ENCODE results near the gene SEMA4D. TPM values are rescaled to one million over a fixed set of nuclear protein-coding genes. Genes with fewer than 3 reads are reported as not detected.
A peak's percentile ranks its signal among the peaks of the same experiment; 100 is the strongest.

Gene SEMA4D
- total and polyA plus RNA-seq, 8 donors, result 20.0 to 71.9 (median 25.6) TPM

- H3K4me1 ChIP-seq, result peaks cover 0 to 64% of the 10 kb centered on the region in 2 donors
- H3K9me3 ChIP-seq, result peaks cover 0 to 5% of the 10 kb centered on the region in 2 donors
- TF ChIP-seq CTCF (IDR thresholded peaks at IDR 0.05), result no peak
- peaks cover 0 to 16% of the 10 kb centered on the region in 2 donors for H3K36me3 ChIP-seq
- ATAC-seq (no peak), DNase-seq (no peak)
- intact Hi-C loops (cut with DNase I), result no loop called here
- H3K27ac ChIP-seq, result no peak overlapping the region
- no peak overlapping the region for H3K4me3 ChIP-seq
- no peaks in the 10 kb centered on the region for H3K27me3 ChIP-seq
These were observed 93.8 kb downstream of the SEMA4D start for GRCh38 chr9:89404074-89404473.

GRCh38 chr9:89402695-89403427, 95.1 kb downstream of the SEMA4D start:
- H3K9me3 ChIP-seq, result peaks cover 0 to 5% of the 10 kb centered on the region in 2 donors
- H3K36me3 ChIP-seq, result peaks cover 0 to 27% of the 10 kb centered on the region in 2 donors
- H3K27me3 ChIP-seq, result no peaks in the 10 kb centered on the region
- intact Hi-C loops (cut with DNase I), result no loop called here
- H3K4me3 ChIP-seq, result no peak overlapping the region
- TF ChIP-seq CTCF (IDR thresholded peaks at IDR 0.05), result no peak
- ATAC-seq (no peak), DNase-seq (no peak)
- H3K27ac ChIP-seq, result no peak overlapping the region
- peaks cover 0 to 63% of the 10 kb centered on the region in 2 donors for H3K4me1 ChIP-seq

DNA sequence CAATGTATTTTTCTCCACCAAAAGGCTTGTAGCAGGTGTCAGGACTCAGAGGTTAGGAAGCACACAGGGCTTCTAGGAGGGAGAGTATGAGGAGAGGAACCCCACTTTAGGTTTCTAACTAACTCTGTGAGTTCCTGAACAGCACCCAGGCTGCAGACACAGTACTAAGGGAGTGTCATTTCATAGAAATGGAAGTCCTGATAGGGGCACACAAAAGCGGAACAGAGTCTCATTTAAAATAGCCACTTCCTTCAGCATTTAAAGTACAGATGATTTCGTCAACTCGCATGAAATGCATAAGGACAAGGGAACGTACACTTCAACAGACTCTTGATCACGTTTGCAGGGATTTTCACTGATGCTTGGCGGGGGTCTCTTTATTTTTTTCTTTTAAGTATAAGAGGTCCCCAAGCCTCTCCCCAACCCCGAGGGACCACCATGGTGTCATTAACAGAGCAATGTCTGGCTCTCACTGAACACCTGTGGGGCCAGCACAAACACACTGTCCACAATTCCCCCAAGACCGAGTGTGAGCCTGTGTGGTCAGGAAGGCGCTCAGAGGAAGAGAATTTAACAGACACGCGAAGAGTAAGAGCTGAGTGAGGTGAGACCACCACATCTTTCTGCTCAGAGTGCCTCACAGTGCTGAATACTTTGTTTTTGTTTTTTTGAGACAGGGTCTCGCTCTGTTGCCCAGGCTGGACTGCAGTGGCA, 97.4 kb downstream of the SEMA4D start:
- Histone ChIP-seq H3K9me3 (no peaks in the 10 kb centered on the region), H3K36me3 (peaks cover 0 to 50% of the 10 kb centered on the region in 2 donors), H3K4me3 (no peak overlapping the region), H3K27me3 (no peaks in the 10 kb centered on the region), H3K27ac (peak overlapping the region; percentile 35 to 92), H3K4me1 (peaks cover 0 to 44% of the 10 kb centered on the region in 2 donors)
- intact Hi-C loops (cut with DNase I), result no loop called here
- ATAC-seq, result peak; percentile 75
- DNase-seq, result no peak
- no peak for TF ChIP-seq CTCF (IDR thresholded peaks at IDR 0.05)

DNA sequence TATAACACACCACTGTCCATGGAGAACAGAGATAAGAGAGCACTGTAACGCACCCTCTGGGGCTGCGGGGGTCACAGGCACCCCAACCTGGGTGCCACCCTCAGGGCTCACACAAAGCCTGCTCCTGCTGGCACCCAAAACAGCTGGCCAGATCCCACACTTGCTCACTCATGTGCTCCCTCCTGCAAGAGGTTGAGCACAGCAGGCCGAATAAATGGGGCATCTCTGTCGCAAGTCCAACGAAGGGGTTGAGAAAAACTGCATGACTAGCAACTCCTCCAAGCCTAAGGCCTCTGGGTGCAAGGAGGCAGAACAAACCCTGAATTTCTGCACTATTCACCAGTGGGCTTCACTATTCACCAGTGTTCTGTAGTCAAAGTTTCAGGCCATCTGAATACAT, 99.3 kb downstream of the SEMA4D start:
- ATAC-seq (no peak), DNase-seq (no peak)
- Histone ChIP-seq H3K4me3 (no peak overlapping the region), H3K9me3 (no peaks in the 10 kb centered on the region), H3K4me1 (peaks cover 0 to 41% of the 10 kb centered on the region in 2 donors), H3K27me3 (no peaks in the 10 kb centered on the region), H3K36me3 (peaks cover 0 to 69% of the 10 kb centered on the region in 2 donors), H3K27ac (peak overlapping the region in 1 of 2 donors; percentile 75)
- intact Hi-C loops (cut with DNase I), result no loop called here
- TF ChIP-seq CTCF (IDR thresholded peaks at IDR 0.05), result no peak

DNA sequence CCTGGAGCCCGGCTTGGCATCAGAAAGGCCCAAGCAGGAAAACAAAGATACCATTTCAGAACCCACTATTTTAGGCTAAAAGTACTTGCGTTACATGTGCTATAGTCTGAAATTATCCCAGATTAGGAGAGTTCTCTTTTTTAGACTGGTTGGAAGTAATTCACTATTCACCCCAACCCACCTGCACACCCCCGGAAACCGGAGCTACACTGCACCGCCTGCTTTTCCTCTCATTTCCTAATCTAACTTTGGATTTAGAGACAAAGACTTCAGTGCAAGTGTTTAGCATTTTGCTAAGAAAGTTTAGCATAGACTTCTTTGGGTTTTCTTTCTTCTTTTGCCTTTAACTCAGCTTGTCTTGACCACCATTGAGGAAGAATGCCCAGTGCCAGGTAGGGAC, 100.4 kb downstream of the SEMA4D start:
- intact Hi-C loops (cut with DNase I), result no loop called here
- DNase-seq (no peak), ATAC-seq (no peak)
- H3K27me3 ChIP-seq, result no peaks in the 10 kb centered on the region
- peaks cover 0 to 41% of the 10 kb centered on the region in 2 donors for H3K4me1 ChIP-seq
- H3K9me3 ChIP-seq, result no peaks in the 10 kb centered on the region
- no peak overlapping the region for H3K27ac ChIP-seq
- no peak for TF ChIP-seq CTCF (IDR thresholded peaks at IDR 0.05)
- H3K4me3 ChIP-seq, result no peak overlapping the region
- H3K36me3 ChIP-seq, result peaks cover 0 to 74% of the 10 kb centered on the region in 2 donors
